Measurements from ENCODE around the gene AOPEP. TPM values are rescaled to one million over a fixed set of nuclear protein-coding genes. Genes with fewer than 3 reads are reported as not detected.
A peak's percentile ranks its signal among the peaks of the same experiment; 100 is the strongest.

Gene AOPEP
- total and polyA plus RNA-seq, 4 donors: 210 to 311 (median 285) TPM

- H3K9me3 ChIP-seq (ENCODE audit: control insufficient read depth, low read length): no peaks in the 10 kb centered on the region
- no peaks in the 10 kb centered on the region for H3K27me3 ChIP-seq (ENCODE audit: control insufficient read depth in 1 of 2, insufficient read depth in 2 of 2, low read length in 1 of 2)
- intact Hi-C loops (cut with DNase I): no loop called here
- DNase-seq (no peak), ATAC-seq (ENCODE audit: low FRiP score) (no peak)
- H3K4me1 ChIP-seq (ENCODE audit: control insufficient read depth in 1 of 2, insufficient read depth in 2 of 2, low read length in 2 of 2): no peaks in the 10 kb centered on the region
- H3K4me3 ChIP-seq (ENCODE audit: low read length in 2 of 2): no peak overlapping the region
- 87 to 94% methylated on average over 2 of the region's 2 CpGs for WGBS, 2 donors
- H3K36me3 ChIP-seq (ENCODE audit: control insufficient read depth in 1 of 2, insufficient read depth in 2 of 2, low read length in 1 of 2): no peaks in the 10 kb centered on the region
- H3K27ac ChIP-seq (ENCODE audit: low read depth in 1 of 2, low read length in 2 of 2): no peak overlapping the region
Observed at GRCh38 chr9:94721754-94722153, 4.7 kb upstream of the AOPEP start.

GRCh38 chr9:94725293-94725692 is 1.2 kb upstream of the AOPEP start:
- DNase-seq (no peak), ATAC-seq (ENCODE audit: low FRiP score) (no peak)
- H3K4me1 ChIP-seq (ENCODE audit: control insufficient read depth in 1 of 2, insufficient read depth in 2 of 2, low read length in 2 of 2): peaks cover 0 to 5% of the 10 kb centered on the region in 2 donors
- no peak overlapping the region for H3K27ac ChIP-seq (ENCODE audit: low read depth in 1 of 2, low read length in 2 of 2)
- intact Hi-C loops (cut with DNase I): no loop called here
- no peak overlapping the region for H3K4me3 ChIP-seq (ENCODE audit: low read length in 2 of 2)
- WGBS, 2 donors: 90 to 91% methylated on average over 3 of the region's 3 CpGs
- no peaks in the 10 kb centered on the region for H3K9me3 ChIP-seq (ENCODE audit: control insufficient read depth, low read length)
- H3K27me3 ChIP-seq (ENCODE audit: control insufficient read depth in 1 of 2, insufficient read depth in 2 of 2, low read length in 1 of 2): no peaks in the 10 kb centered on the region
- no peaks in the 10 kb centered on the region for H3K36me3 ChIP-seq (ENCODE audit: control insufficient read depth in 1 of 2, insufficient read depth in 2 of 2, low read length in 1 of 2)

- H3K4me1 ChIP-seq (ENCODE audit: control insufficient read depth in 1 of 2, insufficient read depth in 2 of 2, low read length in 2 of 2): peaks cover 0 to 5% of the 10 kb centered on the region in 2 donors
- no peaks in the 10 kb centered on the region for H3K27me3 ChIP-seq (ENCODE audit: control insufficient read depth in 1 of 2, insufficient read depth in 2 of 2, low read length in 1 of 2)
- intact Hi-C loops (cut with DNase I): no loop called here
- H3K4me3 ChIP-seq (ENCODE audit: low read length in 2 of 2): no peak overlapping the region
- no peaks in the 10 kb centered on the region for H3K9me3 ChIP-seq (ENCODE audit: control insufficient read depth, low read length)
- DNase-seq: no peak
- no peaks in the 10 kb centered on the region for H3K36me3 ChIP-seq (ENCODE audit: control insufficient read depth in 1 of 2, insufficient read depth in 2 of 2, low read length in 1 of 2)
- WGBS, 2 donors: 70% methylated on average over 6 of the region's 6 CpGs
- ATAC-seq (ENCODE audit: low FRiP score): no peak
- no peak overlapping the region for H3K27ac ChIP-seq (ENCODE audit: low read depth in 1 of 2, low read length in 2 of 2)
Observed at GRCh38 chr9:94728719-94729118, 2.2 kb downstream of the AOPEP start.

DNA sequence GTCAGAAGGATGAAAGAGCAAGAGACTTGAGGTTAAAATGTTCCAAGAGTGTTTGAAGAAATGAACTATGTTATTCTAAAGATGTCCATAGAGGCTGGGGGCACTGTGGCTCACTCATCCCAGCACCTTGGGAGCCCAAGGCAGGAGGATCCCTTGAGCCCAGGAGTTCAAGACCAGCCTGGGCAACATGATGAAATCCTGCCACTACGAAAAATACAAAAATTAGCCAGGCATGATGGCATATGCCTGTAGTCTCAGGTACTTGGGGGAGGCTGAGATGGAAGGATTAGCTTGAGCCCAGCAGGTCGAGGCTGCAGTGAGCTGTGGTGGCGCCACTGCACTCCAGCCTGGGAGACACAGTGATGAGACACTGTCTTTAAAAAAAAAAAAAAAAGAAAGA is 2.7 kb downstream of the AOPEP start:
- Histone ChIP-seq H3K27me3 (ENCODE audit: control insufficient read depth in 1 of 2, insufficient read depth in 2 of 2, low read length in 1 of 2) (no peaks in the 10 kb centered on the region), H3K27ac (ENCODE audit: low read depth in 1 of 2, low read length in 2 of 2) (no peak overlapping the region), H3K4me3 (ENCODE audit: low read length in 2 of 2) (no peak overlapping the region), H3K4me1 (ENCODE audit: control insufficient read depth in 1 of 2, insufficient read depth in 2 of 2, low read length in 2 of 2) (peaks cover 0 to 5% of the 10 kb centered on the region in 2 donors), H3K36me3 (ENCODE audit: control insufficient read depth in 1 of 2, insufficient read depth in 2 of 2, low read length in 1 of 2) (no peaks in the 10 kb centered on the region), H3K9me3 (ENCODE audit: control insufficient read depth, low read length) (no peaks in the 10 kb centered on the region)
- intact Hi-C loops (cut with DNase I): no loop called here
- 97 to 100% methylated on average over 3 of the region's 3 CpGs for WGBS, 2 donors
- ATAC-seq (ENCODE audit: low FRiP score): no peak
- DNase-seq: no peak

DNA sequence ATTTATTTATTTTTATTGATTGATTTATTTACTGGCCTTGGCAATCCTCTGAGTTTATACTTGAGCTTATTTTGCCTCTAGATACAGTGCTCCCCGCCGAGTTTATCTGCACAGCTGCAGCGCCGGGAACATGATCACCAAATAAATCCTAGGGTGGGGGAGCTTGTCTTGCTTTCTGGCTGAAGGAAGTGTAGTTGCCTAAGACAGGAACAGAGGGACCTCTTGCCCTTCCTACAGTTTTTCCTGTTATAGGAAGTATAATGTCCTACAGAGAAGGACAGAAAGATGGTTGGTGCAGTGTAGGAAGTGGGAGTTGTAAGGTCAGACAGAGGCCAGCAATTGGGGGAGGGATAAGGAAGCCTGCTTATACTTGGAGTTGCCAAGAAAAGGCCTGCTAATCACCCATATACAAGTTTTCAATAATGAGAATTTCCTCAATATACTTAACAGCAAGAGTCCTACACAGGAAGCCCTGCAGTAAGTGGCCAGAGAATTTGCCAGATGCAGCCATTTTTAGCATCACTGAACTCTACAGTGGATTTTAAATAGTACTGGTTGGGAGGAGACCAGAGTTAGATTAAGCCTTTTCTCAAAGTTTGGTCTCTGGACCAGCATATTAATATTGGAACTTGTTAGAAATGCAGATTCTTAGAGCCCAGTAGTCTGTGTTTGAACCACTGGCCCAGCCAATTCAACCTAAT is 7.7 kb downstream of the AOPEP start:
- no peak overlapping the region for H3K4me3 ChIP-seq (ENCODE audit: low read length in 2 of 2)
- 73 to 77% methylated on average over 4 of the region's 4 CpGs for WGBS, 2 donors
- no peaks in the 10 kb centered on the region for H3K36me3 ChIP-seq (ENCODE audit: control insufficient read depth in 1 of 2, insufficient read depth in 2 of 2, low read length in 1 of 2)
- no peaks in the 10 kb centered on the region for H3K27me3 ChIP-seq (ENCODE audit: control insufficient read depth in 1 of 2, insufficient read depth in 2 of 2, low read length in 1 of 2)
- no peak overlapping the region for H3K27ac ChIP-seq (ENCODE audit: low read depth in 1 of 2, low read length in 2 of 2)
- DNase-seq (no peak), ATAC-seq (ENCODE audit: low FRiP score) (no peak)
- H3K4me1 ChIP-seq (ENCODE audit: control insufficient read depth in 1 of 2, insufficient read depth in 2 of 2, low read length in 2 of 2): no peaks in the 10 kb centered on the region
- no peaks in the 10 kb centered on the region for H3K9me3 ChIP-seq (ENCODE audit: control insufficient read depth, low read length)
- intact Hi-C loops (cut with DNase I): no loop called here

- no peak overlapping the region for H3K4me3 ChIP-seq (ENCODE audit: low read length in 2 of 2)
- ATAC-seq (ENCODE audit: low FRiP score) (no peak), DNase-seq (no peak)
- H3K27me3 ChIP-seq (ENCODE audit: control insufficient read depth in 1 of 2, insufficient read depth in 2 of 2, low read length in 1 of 2): no peaks in the 10 kb centered on the region
- H3K9me3 ChIP-seq (ENCODE audit: control insufficient read depth, low read length): no peaks in the 10 kb centered on the region
- H3K36me3 ChIP-seq (ENCODE audit: control insufficient read depth in 1 of 2, insufficient read depth in 2 of 2, low read length in 1 of 2): no peaks in the 10 kb centered on the region
- peaks cover 4 to 7% of the 10 kb centered on the region in 2 donors for H3K4me1 ChIP-seq (ENCODE audit: control insufficient read depth in 1 of 2, insufficient read depth in 2 of 2, low read length in 2 of 2)
- intact Hi-C loops (cut with DNase I): no loop called here
- no peak overlapping the region for H3K27ac ChIP-seq (ENCODE audit: low read depth in 1 of 2, low read length in 2 of 2)
Observed at GRCh38 chr9:94736759-94737158, 10.3 kb downstream of the AOPEP start.

- intact Hi-C loops (cut with DNase I): no loop called here
- H3K4me3 ChIP-seq (ENCODE audit: low read length in 2 of 2): no peak overlapping the region
- H3K9me3 ChIP-seq (ENCODE audit: control insufficient read depth, low read length): no peaks in the 10 kb centered on the region
- peak overlapping the region; percentile 29 to 30 for H3K27ac ChIP-seq (ENCODE audit: low read depth in 1 of 2, low read length in 2 of 2)
- no peak for ATAC-seq (ENCODE audit: low FRiP score)
- H3K36me3 ChIP-seq (ENCODE audit: control insufficient read depth in 1 of 2, insufficient read depth in 2 of 2, low read length in 1 of 2): no peaks in the 10 kb centered on the region
- no peaks in the 10 kb centered on the region for H3K27me3 ChIP-seq (ENCODE audit: control insufficient read depth in 1 of 2, insufficient read depth in 2 of 2, low read length in 1 of 2)
- H3K4me1 ChIP-seq (ENCODE audit: control insufficient read depth in 1 of 2, insufficient read depth in 2 of 2, low read length in 2 of 2): peaks cover 4 to 7% of the 10 kb centered on the region in 2 donors
- WGBS, 2 donors: 26 to 34% methylated on average over 3 of the region's 3 CpGs
- no peak for DNase-seq
Observed at GRCh38 chr9:94740145-94740840, 13.8 kb downstream of the AOPEP start.

- H3K4me1 ChIP-seq (ENCODE audit: control insufficient read depth in 1 of 2, insufficient read depth in 2 of 2, low read length in 2 of 2): peaks cover 4 to 7% of the 10 kb centered on the region in 2 donors
- DNase-seq (no peak), ATAC-seq (ENCODE audit: low FRiP score) (no peak)
- intact Hi-C loops (cut with DNase I): no loop called here
- H3K9me3 ChIP-seq (ENCODE audit: control insufficient read depth, low read length): no peaks in the 10 kb centered on the region
- WGBS, 2 donors: 71 to 80% methylated on average over 3 of the region's 3 CpGs
- no peak overlapping the region for H3K4me3 ChIP-seq (ENCODE audit: low read length in 2 of 2)
- H3K36me3 ChIP-seq (ENCODE audit: control insufficient read depth in 1 of 2, insufficient read depth in 2 of 2, low read length in 1 of 2): no peaks in the 10 kb centered on the region
- no peak overlapping the region for H3K27ac ChIP-seq (ENCODE audit: low read depth in 1 of 2, low read length in 2 of 2)
- no peaks in the 10 kb centered on the region for H3K27me3 ChIP-seq (ENCODE audit: control insufficient read depth in 1 of 2, insufficient read depth in 2 of 2, low read length in 1 of 2)
Observed at GRCh38 chr9:94741866-94742265, 15.4 kb downstream of the AOPEP start.

All from aorta (tissue), 5 donors.